GM21619 (cell line): ENCODE data around the gene PIGX.

ENCODE experiments used
- ATAC-seq: cut with Tn5 transposase; IDR thresholded peaks from one replicate; pipeline ENCODE4 v1.9.1; 2021; ENCODE audit not compliant: unreplicated experiment

PIGX gene

DNA sequence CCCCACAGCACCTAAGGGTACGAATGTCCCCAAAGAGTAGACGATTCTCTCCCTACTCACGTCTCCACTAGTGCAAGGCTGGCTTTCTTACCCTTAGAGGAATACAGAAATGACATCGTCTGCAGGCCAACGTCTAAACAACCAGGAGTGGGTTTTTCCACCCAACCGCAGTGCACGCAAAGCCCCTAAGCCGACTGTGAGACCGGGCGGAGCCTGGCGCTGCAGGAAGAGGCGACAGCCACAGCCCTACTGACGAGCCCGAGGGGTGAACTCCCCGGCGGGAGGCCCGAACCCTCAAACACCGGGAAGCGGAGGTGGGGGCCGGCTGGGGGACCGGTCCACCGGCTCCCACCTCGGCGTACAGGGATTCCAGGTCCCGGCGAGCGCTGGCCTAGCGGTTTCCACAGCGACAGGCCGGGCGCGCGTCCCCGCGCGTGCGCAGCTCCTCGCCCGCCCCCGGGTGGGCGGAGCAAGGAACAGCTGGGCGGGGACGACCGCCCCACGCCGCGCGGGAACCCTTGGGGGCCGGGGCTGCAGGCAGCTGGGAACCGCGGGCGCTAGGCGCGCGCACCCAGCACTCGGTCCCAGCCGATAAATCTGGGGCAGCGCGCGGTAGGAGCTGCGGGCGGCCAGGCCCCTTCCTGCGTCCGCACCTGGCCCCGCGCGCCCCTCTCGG is at the start of gene PIGX, which contains the start of gene CEP19:
Gene PIGX, plus strand, starts transcription at position 540 of the 676 bp plus-strand sequence.
Gene CEP19, minus strand, starts transcription at position 413 of the 676 bp plus-strand sequence. CDS start 3,593 bp downstream, outside the sequence.
- ATAC-seq = peak; percentile 65

DNA sequence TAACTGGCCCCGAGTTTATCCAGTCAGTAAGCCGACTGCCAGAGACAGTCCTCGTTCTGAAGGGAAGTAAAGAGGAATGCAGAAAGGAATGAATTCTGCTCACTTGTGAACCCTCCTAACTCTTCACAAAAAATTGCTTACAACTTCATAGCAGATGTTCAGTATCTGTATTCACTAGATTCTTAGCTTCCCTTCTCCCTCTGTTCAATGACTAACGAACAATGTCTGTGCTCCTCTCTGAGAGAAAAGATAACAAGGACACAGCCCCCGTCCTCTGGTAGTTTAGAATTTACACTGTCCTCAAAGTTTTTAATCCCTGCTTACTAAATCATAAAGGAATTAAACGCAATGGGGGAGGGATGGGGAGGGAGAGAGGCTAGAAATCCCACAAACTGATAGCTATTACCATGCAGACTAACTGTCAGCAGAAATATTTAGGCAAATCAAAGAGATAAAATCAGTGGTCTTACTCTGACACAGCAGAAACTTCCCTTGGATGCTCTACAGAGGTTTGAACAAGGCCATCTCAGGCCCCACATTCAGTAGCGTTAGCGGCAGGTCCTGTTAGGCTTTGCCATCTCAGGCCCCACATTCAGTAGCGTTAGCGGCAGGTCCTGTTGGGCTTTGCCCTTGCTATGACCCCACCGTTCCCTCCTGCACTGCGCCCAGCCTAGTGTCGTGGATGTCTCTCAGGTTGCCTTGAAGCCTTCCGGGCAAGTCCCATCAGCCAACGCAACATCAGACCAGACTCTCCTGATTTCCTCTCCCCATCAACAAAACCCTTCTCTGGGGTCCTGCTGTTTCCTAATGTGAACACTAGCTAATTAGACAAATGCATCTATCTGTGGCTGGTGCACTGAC is 49.2 kb upstream of the PIGX start:
- ATAC-seq = no peak

DNA sequence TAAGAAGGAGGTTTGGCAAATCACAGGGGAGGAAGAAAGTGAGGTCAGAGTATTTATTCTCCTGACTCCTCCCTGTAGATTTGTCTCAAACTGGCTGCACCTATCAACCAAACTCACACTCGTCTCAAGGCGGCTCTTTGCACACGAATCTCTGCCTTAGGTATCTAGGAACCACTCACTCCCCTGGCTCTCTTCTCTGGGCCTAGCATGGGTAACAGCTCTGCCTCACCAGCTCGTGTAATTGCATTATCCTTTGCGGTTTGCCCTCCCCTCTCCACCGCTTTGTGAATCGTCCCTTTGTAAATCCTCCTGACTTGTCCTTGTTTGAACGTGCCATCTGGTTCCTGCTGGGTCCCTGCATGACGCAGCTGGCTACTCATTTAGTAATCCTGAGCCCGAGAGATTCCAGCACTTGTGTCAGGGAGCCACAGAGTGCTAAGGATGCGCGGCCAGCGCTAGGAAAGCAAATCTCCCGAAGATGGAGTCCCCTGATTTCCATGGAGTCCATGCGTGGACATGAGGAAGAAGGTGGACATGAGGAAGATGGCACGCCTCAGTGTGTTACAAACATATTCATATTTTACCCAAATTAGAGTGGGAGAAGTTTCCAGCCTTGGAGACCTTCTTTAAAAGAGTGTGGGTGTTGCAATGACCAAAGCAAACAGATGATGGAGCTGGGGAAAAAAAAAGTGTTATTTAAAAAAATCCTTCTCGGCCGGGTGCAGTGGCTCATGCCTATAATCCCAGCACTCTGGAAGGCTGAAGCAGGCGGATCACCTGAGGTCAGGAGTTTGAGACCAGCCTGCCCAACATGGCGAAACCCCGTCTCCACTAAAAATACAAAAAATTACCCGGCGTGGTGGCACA is 45.9 kb upstream of the PIGX start:
- no peak for ATAC-seq

DNA sequence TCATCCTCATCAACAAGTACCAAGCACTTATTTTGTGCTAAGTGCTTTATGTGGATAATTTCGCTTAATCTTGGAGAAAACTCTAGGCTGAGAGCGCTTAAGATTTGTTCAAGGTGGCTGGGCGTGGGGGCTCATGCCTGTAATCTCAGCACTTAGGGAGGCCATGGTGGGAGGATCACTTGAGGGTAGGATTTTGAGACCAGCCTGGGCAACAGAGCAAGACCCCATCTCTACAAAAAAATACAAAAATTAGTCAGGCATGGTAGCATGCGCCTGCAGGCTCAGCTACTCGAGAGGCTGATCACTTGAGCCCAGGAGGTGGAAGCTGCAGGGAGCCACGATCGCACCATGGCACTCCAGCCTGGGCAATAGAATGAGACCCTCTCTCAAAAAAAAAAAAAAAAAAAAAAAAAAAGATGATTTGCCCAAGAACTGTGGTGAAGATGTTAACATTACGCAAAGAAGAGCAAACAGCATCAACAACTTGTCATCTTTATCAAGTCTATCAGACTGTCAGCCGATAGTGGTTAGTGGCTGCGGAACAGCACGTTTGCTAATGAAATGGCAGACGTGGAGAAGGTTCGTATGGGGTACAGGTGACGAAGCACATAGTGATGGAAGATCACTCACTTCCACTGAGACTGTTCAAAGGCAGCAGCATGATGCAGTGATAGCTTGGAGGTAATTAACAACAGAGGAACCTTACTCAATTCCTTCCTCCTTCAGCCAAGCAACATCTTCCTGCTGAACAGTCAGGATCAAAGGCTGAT is 44.9 kb upstream of the PIGX start:
- no peak for ATAC-seq

DNA sequence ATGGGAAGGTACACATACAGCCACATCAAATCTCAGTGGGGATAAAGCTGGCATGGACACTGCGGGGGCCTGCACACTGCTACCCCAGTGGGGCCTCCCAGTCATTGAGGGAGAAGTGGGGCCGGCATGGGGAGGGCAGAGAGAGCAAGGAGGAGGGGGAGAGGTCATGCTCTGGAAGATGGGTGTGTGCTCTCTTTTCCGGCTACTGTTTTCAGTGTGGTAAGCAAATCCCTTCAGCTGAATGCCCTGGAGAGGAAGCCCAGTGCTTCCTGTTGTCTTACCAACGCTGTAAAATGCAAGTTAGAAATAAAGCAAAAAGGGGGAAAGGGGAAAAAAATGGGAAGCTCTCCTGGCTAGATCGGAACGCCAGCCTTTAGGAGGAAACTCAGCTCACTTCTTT is 41.8 kb upstream of the PIGX start:
- no peak for ATAC-seq

DNA sequence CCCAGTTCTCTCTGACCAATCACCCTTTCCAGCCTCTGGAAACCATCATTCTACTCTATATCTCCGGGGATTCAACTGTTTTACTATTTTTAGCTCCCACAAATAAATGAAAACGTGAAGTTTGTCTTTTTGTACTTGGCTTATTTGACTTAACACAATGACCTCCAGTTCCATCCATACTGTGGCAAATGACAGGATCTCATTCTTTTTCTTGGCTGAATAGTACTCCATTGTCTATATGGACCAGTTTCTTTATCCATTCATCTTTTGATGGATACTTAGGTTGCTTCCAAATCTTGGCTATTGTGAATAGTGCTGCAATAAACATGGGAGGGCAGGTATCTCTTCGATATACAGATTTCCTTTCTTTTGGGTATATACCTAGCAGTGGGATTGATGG is 38.5 kb upstream of the PIGX start:
- ATAC-seq = no peak

DNA sequence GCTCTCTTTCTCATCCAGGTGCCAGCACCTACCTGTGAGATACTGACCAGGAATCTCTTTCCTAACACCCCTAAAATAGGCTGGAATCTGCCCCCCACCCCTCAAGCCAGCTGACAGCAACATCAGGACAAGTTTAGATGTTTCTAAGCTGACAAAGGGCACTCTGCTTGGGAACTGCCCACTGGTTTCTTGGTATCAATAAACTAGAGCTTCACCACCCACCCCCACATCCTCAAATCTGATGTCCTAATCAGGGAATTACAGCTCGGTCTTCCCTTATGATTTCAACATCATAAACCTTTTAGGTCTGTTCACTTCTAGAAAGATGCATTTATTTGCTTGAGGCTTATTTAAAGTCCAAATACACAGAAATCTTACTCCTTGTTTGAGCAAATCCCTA is 34.8 kb upstream of the PIGX start:
- ATAC-seq = no peak

DNA sequence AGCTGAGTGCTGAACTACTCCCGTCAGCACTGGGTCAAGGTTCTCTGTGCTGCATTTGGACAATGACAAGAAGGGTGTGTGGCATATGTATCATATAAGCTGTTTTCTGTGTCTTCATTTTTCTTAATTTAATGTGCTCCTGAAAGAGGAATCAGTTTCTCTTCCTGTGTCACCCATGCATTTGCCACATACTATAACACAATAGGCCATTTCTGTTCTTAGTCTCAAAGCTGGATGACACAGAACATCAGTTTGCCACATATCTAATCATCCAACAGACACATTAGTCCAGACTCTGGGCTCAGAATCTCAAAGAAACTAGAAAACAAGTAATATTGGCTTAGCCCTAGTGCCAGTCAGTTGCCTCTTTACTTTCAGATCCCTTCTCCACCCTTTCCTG is 34.2 kb upstream of the PIGX start:
- no peak for ATAC-seq

DNA sequence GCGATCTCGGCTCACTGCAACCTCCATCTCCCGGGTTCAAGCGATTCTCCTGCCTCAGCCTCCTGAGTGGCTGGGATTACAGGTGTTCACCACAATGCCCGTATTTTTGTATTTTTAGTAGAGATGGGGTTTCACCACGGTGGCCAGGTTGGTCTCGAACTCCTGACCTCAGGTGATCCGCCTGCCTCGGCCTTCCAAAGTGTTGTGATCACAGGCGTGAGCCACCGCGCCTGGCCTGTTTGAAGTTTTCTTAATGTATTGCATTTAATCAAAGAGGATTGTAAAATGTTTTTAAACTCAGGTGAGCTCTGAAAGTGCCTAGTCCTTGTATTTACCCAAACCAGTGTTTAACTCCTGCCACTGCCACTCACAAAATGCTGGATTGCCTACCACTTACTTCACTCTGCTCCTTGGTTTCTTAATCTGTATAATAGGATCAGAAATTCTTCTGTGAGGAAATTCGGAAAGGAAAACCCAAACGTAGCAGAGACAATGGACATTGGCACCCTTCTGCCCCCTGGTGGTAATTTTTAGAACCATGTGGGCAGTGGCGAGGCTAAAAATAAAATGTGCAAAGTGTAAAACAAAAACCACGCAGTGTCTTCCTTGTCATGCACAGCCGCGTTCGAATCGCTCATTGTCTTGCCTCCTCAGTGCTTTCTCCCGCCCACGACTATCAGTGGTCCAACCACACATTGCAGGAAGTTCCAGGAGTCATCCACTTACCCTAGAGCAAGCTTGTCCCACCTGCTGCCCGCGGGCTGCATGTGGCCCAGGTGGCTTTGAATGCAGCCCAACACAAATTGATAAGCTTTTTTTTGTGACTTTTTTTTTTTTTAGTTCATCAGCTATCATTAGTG is 27.4 kb upstream of the PIGX start:
- ATAC-seq = peak; percentile 90

DNA sequence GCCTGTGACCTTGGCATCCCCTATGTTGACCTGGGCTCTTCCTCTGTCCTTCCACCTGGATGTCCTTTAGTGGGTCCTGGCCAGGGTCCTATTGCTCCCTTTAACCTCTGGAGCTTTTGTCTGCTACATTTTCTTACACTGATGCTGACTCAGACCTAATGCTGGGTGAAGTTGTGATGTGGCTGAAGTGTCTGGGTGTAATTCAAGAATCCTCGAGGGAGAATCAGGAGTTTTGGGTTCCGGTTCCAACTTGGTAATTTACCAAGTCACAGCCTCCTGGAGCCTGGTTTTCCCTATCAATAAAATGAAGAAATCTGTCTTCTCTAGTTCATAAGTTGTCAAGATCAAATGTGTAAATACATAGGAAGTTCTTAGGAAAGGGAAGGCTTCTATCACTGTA is 25.7 kb upstream of the PIGX start:
- no peak for ATAC-seq

DNA sequence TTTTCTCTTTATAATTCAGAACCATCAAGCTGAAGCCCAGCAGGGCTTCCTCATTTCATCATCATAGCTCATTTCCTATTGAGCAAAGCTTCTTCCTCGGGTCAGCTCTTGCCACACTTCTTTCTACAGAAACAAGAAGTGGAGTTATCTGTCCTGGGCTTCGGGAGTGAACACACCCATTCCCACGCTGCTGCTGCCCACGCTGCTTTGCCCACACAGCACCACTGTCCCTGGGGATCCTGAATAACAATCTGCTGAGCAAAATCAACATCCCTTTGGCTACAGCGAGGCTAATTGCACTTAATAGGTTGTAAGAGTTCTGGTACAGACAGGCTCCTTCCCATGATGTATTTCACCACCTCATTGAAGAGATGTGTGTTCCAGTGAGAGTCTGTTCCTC is 23.8 kb upstream of the PIGX start:
- no peak for ATAC-seq

DNA sequence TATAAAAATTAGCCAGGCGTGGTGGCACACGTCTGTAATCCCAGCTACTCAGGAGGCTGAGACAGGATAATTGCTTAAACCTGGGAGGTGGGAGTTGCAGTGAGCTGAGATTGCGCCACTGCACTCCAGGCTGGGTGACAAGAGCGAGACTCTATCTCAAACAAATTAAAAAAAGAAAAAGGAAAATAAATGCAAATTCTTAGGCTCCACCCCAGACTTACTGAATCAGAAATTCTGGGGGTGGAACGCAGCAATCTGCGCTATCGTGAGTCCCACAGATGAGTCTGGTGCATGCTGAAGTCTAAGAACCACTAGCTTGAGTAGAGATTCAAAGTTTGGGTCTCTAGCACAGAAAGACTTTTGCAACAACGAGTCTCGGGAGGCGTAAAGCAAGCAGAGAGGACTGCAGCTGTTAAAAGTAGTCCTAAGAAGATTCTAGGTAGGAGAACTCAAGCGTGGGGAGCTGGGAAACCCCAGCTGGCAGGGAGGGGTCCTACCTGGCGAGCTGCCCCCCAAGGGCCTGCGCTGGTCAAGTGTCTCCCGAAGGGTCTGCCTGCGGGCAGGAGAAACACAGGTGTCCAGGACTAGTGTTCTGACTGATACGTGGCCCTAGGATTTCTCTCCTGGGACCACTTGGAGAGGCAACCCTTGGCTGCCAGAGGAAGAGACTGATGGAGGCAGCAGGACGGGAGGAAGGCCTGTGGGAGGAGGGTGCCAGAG is 22.1 kb upstream of the PIGX start:
- ATAC-seq = no peak

DNA sequence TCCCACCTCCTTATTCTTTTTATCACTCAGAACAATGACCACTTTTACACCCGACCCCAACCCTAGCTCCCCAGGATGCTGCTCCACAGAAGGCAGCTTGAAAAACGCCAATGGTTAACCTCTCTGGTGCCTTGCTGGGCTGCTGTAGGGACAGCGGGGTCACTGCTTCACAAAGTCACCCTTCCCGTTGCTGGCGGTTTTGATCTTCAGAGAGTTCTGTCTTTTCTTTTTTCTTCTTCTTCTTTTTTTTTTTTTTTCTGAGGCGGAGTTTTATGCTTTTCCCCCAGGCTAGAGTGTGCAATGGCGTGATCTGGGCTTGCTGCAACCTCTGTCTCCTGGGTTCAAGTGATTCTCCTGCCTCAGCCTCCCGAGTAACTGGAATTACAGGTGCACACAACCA is 20.8 kb upstream of the PIGX start:
- no peak for ATAC-seq

DNA sequence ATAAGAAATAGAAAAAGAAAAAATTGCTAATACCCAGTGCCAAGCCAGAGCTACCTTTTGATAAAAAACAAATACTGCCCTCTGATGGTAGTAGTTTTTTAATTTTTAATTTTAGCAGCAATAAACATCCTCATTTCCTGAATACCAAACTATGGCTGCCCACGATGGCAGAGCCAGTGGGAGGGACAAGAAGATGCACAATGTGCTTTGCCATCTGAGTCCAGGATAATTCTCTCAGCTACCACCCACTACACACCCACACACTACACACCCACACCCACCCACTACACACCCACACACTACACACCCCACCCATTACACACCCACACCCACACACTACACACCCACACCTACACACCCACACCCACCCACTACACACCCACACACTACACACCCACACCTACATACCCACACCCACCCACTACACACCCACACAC is 18.0 kb upstream of the PIGX start:
- no peak for ATAC-seq

DNA sequence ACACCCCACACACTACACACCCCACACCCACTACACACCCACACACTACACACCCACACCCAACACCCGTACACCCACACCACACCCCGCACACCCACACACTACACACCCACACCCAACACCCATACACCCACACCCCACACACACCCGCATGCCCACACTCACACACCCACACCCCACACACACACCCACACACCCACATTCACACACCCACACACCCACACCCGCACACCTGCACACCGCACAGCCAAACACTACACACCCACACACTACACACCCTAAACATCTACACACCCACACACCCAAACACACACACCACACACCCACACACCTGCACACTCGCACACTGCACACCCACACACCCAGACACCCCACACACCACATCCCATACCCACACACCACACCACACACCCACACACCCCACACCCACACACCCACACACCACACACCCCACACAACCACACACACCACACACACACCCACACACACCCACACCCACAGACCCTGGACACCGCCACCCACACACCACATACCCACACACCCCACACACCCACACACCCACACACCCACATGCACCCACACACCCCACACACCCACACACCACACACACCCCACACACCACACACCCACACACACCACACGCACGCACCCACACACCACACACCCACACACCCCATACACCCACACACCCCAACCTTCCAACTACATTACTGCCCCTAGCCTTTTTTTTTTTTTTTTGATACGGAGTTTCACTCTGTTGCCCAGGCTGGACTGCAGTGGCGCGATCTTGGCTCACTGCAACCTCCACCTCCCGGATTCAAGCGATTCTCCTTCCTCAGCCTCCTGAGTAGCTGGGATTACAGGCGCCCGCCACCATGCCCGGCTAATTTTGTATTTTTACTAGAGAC is 17.0 kb upstream of the PIGX start:
- no peak for ATAC-seq

DNA sequence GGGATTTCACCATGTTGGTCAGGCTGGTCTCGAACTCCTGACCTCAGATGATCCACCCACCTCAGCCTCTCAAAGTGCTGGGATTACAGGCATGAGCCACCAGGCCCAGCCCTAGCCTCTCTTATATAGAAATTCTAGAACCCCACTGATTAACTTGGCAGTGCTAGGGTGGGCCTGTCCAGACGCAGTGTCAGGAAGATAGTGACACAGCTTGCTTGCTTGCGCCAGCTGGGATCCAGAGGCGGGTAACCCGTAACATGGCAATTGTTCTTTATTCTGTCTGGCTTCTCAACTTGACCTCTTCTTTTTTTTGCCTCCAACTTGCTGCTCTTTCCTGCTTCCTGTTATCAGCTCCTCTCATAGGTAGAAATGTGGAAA is 16.3 kb upstream of the PIGX start:
- no peak for ATAC-seq

DNA sequence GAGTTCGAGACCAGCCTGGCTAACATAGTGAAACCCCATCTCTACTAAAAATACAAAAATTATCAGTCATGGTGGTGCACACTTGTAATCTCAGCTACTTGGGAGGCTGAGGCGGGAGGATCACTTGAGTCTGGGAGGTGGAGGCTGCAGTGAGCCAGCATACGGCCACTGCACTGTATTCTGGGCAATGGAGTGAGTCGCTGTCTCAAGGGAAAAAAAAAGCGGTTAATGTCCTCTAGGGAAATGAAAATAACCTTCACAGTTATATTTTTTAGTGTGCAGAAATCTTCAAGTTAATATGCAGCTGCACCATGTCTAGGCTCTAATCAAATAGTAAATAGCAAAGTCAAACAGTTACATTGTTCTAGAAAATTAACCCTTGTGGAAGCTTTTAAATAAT is 14.9 kb upstream of the PIGX start:
- ATAC-seq = no peak

DNA sequence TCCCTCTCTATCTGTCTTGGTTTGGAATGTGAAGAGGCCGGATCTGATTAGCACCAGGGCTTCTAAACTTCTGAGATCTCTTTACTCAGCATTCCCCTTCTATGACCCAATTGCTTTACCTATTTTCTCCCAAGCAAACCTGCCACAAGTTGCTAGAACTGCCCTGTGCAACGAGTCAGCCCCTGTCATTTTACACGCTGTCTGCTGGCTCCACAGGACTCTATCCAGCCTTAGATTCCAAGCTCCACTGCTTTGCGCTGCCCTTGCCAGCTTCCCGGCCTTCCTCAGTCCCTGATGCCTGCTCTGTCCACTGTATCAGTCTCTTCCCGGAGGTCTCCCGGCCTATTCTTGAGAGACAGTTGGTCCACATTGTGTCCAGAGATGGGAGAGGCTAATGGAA is 12.4 kb upstream of the PIGX start:
- no peak for ATAC-seq
